Measurements from ENCODE around the gene OXT.

Gene OXT

GRCh38 chr20:3102575-3103368, 31.4 kb downstream of the OXT start:
- no peak overlapping the region for H3K4me3 ChIP-seq (ENCODE audit: low read depth, low read length)
- TF ChIP-seq, protein P1, sequence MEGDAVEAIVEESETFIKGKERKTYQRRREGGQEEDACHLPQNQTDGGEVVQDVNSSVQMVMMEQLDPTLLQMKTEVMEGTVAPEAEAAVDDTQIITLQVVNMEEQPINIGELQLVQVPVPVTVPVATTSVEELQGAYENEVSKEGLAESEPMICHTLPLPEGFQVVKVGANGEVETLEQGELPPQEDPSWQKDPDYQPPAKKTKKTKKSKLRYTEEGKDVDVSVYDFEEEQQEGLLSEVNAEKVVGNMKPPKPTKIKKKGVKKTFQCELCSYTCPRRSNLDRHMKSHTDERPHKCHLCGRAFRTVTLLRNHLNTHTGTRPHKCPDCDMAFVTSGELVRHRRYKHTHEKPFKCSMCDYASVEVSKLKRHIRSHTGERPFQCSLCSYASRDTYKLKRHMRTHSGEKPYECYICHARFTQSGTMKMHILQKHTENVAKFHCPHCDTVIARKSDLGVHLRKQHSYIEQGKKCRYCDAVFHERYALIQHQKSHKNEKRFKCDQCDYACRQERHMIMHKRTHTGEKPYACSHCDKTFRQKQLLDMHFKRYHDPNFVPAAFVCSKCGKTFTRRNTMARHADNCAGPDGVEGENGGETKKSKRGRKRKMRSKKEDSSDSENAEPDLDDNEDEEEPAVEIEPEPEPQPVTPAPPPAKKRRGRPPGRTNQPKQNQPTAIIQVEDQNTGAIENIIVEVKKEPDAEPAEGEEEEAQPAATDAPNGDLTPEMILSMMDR (IDR thresholded peaks at IDR 0.05; ENCODE audit: low read depth, low read length), result no peak

DNA sequence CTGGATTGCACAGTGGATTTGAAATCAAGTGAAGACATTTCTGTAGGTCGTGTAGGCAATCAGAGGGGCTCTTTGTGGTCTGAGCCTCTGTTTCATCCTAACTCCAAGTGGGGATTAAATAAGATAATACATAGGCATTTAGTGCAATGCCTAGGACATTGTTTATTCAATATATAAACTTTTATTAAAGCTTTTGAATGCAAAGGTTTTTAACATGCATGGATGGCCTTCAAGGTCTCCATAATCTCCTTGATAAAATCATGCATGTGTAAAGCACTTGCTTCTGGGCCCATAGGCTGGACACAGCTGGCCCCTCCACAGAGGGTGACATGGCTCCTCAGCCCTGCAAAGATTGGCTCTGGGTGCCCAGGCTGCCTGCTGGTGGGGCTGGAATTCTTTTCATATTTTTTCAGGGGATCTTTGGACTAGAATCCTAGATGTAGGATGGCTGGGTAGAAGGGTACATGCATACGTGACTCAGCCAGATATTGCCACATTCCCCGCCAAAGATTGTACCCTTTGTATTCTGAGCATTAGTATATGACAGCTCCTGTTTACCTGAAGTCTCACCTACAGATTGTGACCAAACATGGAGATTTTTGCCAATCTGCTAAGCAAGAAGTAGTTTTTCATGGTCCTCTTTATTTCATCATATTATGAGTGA, 32.1 kb downstream of the OXT start:
- no peak overlapping the region for H3K4me3 ChIP-seq (ENCODE audit: low read depth, low read length)
- TF ChIP-seq, protein P1 (IDR thresholded peaks at IDR 0.05; ENCODE audit: low read depth, low read length), result no peak

GRCh38 chr20:3105256-3106137, 34.1 kb downstream of the OXT start:
- TF ChIP-seq, protein P1 (IDR thresholded peaks at IDR 0.05; ENCODE audit: low read depth, low read length), result no peak
- no peak overlapping the region for H3K4me3 ChIP-seq (ENCODE audit: low read depth, low read length)

DNA sequence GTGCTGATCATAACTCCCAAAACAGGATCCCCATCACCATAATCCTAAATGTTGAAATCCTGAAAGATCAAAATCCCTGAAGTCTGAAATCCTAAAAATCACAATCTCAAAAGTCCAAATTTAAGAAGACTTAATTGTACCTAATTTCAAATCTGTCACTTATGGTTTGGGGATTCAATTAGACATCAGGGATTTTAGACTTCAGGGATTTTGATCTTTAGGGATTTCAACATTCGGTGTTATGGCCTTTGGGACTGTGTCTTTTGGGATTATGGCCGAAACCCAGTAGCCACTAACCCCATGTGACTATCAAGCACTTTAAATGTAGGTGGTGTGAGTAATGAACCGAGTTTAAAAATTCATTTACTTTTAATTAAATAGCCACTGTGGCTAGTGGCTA, 34.8 kb downstream of the OXT start:
- TF ChIP-seq, protein P1 (IDR thresholded peaks at IDR 0.05; ENCODE audit: low read depth, low read length), result no peak

GRCh38 chr20:3106658-3107463, 35.4 kb downstream of the OXT start:
- no peak overlapping the region for H3K4me3 ChIP-seq (ENCODE audit: low read depth, low read length)
- TF ChIP-seq, protein P1 (IDR thresholded peaks at IDR 0.05; ENCODE audit: low read depth, low read length), result no peak

More for the DNA sequence above, 34.8 kb downstream of the OXT start:
- no peak overlapping the region for H3K4me3 ChIP-seq (ENCODE audit: low read depth, low read length)

DNA sequence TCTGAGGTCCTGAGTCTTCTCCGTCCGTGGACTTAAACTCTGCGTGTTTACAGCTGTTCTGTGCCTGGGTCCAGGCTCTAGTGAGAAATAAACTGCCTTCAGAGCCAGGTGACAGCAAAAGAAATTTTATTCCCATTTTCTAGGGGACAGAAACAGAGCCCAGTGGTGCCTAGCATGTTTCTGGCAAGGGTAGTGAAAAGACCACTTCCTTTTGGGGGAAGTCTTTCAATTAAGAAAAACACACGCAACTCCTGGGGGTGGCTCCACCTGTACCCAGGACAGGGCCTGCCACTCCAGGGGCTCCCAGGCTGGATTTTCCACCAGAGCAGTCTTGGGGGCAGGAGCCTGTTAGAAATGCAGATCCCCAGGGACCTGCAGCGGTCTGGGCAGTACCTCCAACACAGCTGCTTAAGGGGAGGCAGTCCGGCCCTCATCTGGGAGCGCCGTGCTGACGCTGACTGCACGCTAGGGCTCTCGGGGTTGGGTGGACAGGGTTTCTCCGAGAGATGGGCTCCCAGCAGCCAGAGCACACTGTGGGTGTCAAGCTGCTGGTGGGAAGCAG, 36.1 kb downstream of the OXT start:
- H3K4me3 ChIP-seq (ENCODE audit: low read depth, low read length), result no peak overlapping the region
- TF ChIP-seq, protein P1 (IDR thresholded peaks at IDR 0.05; ENCODE audit: low read depth, low read length), result no peak

Data from WI38 (cell line).